Measurements from ENCODE around the gene HIPK4. TPM values are rescaled to one million over a fixed set of nuclear protein-coding genes. Genes with fewer than 3 reads are reported as not detected.

The HIPK4 gene
- total RNA-seq, 2 donors from 2014 or later: not detected

DNA sequence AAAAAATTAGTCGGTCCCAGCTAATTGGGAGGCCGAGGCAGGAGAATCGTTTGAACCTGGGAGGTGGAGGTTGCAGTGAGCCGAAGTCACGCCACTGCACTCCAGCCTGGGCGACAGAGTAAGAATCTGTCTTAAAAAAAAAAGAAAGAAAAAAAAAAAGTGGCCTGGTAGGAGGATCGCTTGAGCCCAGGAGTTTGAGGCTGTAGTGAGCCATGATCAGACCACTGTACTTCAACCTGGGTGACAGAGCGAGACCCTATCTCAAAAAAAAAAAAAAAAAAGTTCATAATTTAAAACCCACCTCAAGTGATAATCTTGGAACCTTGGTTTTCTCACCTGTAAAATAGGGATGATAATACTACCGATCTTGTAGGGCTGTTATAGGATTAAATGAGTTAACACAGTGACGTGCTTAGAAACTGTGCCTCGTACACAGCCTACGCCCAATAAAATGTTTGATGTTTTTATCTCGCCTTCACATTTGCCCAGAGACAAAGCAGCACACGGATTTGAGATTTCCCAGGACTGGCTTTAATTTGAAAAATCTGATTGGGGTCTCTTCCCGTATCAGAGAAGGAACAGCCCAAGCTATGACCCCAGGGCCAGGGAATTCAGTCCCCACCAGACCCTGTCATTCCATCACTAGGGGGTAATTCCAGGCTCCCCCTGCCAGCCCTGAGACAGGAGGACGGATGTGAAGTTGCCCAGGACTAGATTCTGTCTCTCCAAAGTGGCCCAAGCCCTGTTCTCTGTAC lies 32.2 kb upstream of the HIPK4 start:
- ATAC-seq: no peak
- no peaks in the 10 kb centered on the region for H3K9me3 ChIP-seq (ENCODE audit: control insufficient read depth, low read length, poor library complexity, severe bottlenecking)
- H3K27me3 Mint-ChIP-seq: no peaks in the 10 kb centered on the region
- H3K27ac Mint-ChIP-seq: peak overlapping the region; percentile 90
- H3K36me3 Mint-ChIP-seq (ENCODE audit: low read depth): peaks cover 2% of the 10 kb centered on the region
- H3K4me3 Mint-ChIP-seq: peak overlapping the region; percentile 19
- DNase-seq: no peak
- peaks cover 22% of the 10 kb centered on the region for H3K4me1 Mint-ChIP-seq

DNA sequence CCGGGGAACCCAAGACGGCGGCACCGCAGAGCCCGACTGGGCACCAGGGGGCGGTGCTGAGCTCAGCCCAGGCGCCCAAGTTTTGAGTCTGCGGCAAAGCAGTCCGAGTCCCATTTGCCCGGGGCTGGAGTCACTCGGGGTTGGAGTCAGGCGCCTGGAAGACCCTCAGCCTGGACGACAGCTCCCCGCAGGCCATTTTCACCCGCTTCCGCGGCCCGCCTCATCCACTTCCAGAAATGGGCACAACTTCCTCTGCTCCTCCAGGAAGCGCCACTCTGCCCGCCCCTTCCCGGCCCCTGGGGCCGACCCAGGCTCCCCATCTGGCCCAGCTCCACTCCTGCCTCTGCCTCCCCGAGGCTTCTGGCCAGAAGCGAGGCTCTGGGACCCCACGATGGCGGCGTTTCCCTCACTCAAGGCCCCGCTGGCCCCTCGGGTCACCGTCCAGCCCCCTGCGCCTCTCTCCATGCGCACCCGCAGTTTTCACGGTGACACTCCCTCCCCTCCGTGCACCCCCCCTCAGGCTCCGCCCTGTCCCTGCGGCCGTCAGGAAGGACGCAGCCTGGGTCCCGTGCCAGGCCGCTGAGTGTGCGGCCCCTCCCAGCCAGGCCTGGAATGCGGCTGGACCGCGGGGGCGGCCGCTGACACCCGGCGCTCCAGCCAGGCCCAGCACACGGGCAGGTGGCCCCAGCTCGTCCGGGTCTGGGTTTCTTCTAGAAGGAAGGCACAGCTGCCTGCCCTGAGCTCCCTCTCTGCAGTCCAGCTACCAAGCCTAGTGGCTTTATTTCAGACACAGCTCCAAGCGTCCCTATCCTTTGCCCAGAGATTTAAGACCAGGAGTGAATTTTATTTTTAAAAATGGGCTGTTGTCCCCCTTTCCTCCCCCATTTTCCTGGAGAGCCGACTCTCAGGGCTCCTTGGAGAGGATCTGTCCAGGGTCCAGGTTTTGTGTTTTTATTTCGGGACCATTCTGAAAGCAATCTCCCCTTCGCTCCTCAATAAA lies 31.1 kb upstream of the HIPK4 start:
- Mint-ChIP-seq H3K4me1 (peaks cover 27% of the 10 kb centered on the region), H3K36me3 (ENCODE audit: low read depth) (peaks cover 5% of the 10 kb centered on the region), H3K27ac (peak overlapping the region; percentile 90), H3K27me3 (no peaks in the 10 kb centered on the region), H3K4me3 (peak overlapping the region; percentile 88)
- H3K9me3 ChIP-seq (ENCODE audit: control insufficient read depth, low read length, poor library complexity, severe bottlenecking): no peaks in the 10 kb centered on the region
- DNase-seq (peak; percentile 64 to 67 (median 64)), ATAC-seq (peak; percentile 51)

DNA sequence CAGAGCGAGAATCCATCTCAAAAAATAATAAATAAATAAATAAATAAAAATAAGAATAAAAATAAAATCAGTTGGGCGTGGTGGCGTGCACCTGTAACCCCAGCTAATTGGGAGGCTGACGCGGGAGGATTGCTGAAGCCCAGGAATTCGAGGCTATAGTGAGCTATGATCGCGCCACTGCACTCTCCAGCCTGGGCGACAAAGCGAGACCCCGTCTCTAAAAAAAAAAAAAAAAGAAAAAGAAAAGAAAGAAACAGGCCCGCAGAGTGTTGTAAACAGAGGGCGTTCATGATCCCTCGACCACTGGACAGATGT lies 30.4 kb upstream of the HIPK4 start:
- DNase-seq: no peak
- Mint-ChIP-seq H3K36me3 (ENCODE audit: low read depth) (peaks cover 5% of the 10 kb centered on the region), H3K4me3 (peak overlapping the region; percentile 88), H3K27me3 (no peaks in the 10 kb centered on the region), H3K4me1 (peaks cover 27% of the 10 kb centered on the region), H3K27ac (peak overlapping the region; percentile 90)
- peak; percentile 3 for ATAC-seq
- H3K9me3 ChIP-seq (ENCODE audit: control insufficient read depth, low read length, poor library complexity, severe bottlenecking): no peaks in the 10 kb centered on the region

DNA sequence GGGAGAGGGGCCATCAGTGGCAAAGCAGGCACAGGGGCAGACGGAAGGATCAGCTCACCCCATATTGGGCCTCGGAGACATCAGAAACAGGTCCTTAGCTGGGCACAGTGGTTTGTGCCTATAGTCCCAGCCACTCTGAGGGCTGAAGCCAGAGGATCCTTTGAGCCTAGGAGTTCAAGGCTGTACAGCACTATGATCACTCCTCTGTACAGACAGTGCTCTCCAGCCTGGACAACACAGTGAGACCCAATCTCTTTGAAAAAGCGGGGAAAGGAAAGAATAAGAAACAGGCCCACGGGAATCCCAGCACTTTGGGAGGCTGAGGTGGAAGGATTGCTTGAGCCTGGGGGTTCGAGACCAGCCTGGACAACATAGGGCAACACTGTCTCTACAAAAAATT lies 29.8 kb upstream of the HIPK4 start:
- ATAC-seq (no peak), DNase-seq (no peak)
- peak overlapping the region; percentile 88 for H3K4me3 Mint-ChIP-seq
- peaks cover 25% of the 10 kb centered on the region for H3K4me1 Mint-ChIP-seq
- no peaks in the 10 kb centered on the region for H3K9me3 ChIP-seq (ENCODE audit: control insufficient read depth, low read length, poor library complexity, severe bottlenecking)
- H3K27ac Mint-ChIP-seq: no peak overlapping the region
- H3K36me3 Mint-ChIP-seq (ENCODE audit: low read depth): peaks cover 5% of the 10 kb centered on the region
- H3K27me3 Mint-ChIP-seq: no peaks in the 10 kb centered on the region

DNA sequence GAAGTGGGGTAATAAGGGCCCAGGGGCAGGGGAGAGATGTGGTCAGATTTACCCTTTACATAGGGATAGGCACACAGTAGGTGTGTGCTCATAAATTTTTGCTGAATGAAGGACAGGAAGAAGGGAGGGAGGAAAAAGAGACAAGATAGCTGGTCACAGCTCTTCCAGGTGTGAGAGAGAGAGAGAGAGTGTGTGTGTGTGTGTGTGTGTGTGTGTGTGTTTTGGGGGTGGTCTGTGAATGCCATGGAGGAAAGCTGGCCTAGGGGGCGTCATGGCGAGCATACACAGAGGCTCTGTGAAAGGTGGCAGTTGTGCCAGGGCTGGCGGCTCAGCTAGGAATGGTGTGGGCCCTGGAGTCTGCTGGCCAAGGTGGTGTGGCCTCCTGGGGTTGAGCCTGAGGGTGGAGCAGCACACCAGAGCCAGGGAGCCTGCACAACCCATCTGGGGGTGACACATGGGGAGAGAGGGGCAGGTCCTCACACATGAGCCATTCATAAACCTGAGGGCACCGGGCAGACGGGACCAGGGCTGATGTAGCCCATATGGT lies 29.2 kb upstream of the HIPK4 start:
- no peaks in the 10 kb centered on the region for H3K9me3 ChIP-seq (ENCODE audit: control insufficient read depth, low read length, poor library complexity, severe bottlenecking)
- Mint-ChIP-seq H3K27me3 (no peaks in the 10 kb centered on the region), H3K4me1 (peaks cover 20% of the 10 kb centered on the region), H3K4me3 (peak overlapping the region; percentile 88), H3K27ac (no peak overlapping the region), H3K36me3 (ENCODE audit: low read depth) (peaks cover 2% of the 10 kb centered on the region)
- DNase-seq (no peak), ATAC-seq (no peak)

DNA sequence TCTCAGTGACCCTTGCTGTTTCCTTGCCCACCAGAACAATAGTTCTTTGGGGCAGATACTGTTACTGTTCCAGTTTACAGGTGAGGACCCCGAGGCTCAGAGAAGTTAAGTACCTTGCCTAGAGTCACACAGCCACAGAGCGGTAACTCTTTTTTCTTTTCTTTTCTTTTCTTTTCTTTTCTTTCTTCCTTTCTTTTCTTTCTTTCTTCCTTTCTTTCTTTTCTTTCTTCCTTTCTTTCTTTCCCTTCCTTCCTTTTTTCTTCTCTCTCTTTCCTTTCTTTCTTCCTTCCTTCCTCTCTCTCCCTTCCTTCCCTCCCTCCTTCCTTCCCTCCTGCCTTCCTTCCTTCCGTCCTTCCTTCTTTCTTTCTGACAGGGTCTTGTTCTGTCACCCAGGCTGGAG lies 28.1 kb upstream of the HIPK4 start:
- Mint-ChIP-seq H3K27me3 (no peaks in the 10 kb centered on the region), H3K36me3 (ENCODE audit: low read depth) (peaks cover 2% of the 10 kb centered on the region), H3K27ac (no peak overlapping the region), H3K4me3 (peak overlapping the region; percentile 25), H3K4me1 (peaks cover 21% of the 10 kb centered on the region)
- no peaks in the 10 kb centered on the region for H3K9me3 ChIP-seq (ENCODE audit: control insufficient read depth, low read length, poor library complexity, severe bottlenecking)
- no peak for ATAC-seq
- no peak for DNase-seq

DNA sequence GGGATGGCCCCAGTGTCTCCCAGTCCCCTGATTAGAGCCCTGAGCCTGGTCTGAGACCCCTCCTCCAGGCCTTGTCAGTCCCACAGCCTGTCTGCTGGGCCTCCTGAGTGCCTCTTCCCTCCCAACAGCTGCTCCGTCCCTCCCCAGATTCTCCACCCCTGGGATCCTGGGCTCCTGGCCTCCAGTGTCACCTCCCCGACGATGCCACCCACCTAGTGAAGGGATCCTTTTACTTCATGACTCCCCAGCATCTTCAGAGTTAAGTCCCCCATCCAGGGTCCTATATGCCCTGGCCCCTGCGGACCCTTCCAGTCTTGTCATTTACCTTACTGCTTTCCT lies 27.6 kb upstream of the HIPK4 start:
- ATAC-seq (no peak), DNase-seq (no peak)
- Mint-ChIP-seq H3K4me1 (peaks cover 21% of the 10 kb centered on the region), H3K36me3 (ENCODE audit: low read depth) (peaks cover 2% of the 10 kb centered on the region), H3K27me3 (no peaks in the 10 kb centered on the region), H3K27ac (peak overlapping the region; percentile 81), H3K4me3 (no peak overlapping the region)
- no peaks in the 10 kb centered on the region for H3K9me3 ChIP-seq (ENCODE audit: control insufficient read depth, low read length, poor library complexity, severe bottlenecking)

DNA sequence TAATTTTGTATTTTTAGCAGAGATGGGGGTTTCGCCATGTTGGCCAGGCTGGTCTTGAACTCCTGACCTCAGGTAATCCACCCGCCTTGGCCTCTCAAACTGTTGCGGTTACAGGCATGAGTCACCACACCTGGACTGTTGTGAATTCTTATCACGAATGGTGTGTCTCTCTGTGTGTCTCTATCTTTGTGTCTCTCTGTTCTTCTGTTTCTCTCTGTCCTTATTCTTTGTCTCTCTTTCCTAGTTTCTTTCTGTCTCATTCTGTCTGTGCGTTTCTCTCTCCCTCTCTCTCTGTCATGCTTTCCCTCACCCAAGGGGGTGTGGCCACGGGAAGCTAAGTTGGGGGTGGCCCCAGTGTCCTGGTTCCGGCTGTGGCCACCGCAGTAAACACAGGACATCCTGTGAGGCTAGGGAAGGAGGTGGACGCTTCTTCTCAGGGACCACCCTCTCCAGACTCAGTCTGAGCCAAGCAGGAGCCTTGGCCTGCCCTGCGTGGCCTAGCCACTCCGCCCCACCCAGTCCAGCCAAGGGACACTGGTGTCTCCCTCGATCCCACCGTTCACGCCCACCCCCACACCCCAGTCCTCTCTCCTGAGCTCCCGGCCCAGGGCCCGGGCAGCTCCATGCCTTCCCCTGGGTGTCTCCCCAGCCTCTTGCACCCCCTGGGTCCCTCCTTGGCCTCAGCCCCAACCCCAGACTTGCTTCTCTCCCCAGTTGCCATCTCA lies 27.1 kb upstream of the HIPK4 start:
- peaks cover under 1% of the 10 kb centered on the region for H3K27me3 Mint-ChIP-seq
- ATAC-seq: no peak
- peak overlapping the region; percentile 81 for H3K27ac Mint-ChIP-seq
- H3K9me3 ChIP-seq (ENCODE audit: control insufficient read depth, low read length, poor library complexity, severe bottlenecking): no peaks in the 10 kb centered on the region
- H3K4me1 Mint-ChIP-seq: peaks cover 21% of the 10 kb centered on the region
- H3K36me3 Mint-ChIP-seq (ENCODE audit: low read depth): peaks cover 2% of the 10 kb centered on the region
- no peak for DNase-seq
- peak overlapping the region; percentile 62 for H3K4me3 Mint-ChIP-seq

DNA sequence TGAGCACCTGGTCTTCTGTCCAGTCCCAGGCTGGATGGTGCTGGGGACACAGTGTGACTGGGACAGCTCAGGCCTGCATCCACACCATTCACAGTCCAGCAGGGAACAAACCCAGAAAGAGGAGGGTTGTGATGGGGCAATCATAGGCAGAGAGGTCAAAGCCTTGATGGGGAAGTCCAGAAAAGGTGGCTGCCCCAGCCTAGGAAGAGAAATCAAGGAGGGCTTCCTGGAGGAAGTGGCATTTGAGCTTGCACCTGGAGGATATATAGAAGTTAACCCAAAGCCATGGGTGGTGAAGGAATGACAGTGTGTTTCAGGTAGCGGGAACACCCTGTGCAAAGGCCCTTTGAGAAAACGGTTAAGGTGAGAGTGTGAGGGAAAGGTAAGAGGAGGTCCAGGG lies 25.8 kb upstream of the HIPK4 start:
- H3K36me3 Mint-ChIP-seq (ENCODE audit: low read depth): peaks cover 2% of the 10 kb centered on the region
- no peak overlapping the region for H3K4me3 Mint-ChIP-seq
- peaks cover 4% of the 10 kb centered on the region for H3K27me3 Mint-ChIP-seq
- DNase-seq (no peak), ATAC-seq (no peak)
- H3K27ac Mint-ChIP-seq: no peak overlapping the region
- no peaks in the 10 kb centered on the region for H3K9me3 ChIP-seq (ENCODE audit: control insufficient read depth, low read length, poor library complexity, severe bottlenecking)
- peaks cover 21% of the 10 kb centered on the region for H3K4me1 Mint-ChIP-seq

DNA sequence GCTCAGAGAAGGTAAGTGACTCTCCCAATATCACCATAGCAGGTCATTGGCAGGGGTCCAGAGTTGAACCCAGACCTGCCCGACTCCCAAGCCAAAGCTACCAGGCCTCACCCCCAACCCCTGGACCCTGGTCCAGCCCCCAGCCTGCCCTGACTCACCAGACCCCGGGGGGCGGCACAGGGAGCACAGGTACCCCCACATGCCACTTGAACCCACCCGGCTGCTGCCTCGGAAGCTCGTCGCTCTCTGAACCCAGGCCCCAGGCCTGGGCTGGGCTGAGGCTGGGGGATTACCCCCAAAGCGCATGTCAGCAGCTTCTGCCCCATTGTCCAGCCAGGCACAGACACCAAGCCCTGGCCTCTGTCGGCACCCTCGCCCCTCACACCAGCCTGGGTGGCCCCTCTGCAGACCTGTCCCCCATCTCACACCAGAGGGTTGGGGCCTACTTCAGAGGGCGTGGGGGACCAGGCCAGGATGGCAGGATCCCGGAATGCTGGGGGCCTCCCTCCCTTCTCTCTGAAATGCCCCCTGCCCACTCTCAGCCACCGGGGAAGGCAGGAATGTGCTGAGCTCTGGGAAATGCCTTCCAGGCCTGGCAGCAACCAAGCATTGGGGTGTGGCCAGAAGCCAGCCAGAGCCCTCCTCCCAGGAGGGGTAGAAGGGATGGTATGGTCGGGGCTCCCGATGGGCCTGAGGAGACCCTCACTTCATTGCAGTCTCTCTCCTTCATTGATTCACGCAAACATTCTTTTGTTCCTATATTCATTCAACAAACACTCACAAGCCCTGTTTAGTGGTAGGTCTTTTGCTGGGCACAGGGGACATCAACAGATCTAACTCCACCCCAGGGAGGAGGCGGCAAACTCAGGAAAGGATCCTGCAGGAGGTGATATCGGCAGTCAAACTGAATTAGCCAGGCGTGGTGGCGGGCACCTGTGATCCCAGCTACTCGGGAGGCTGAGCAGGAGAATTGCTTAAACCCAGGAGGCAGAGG lies 24.9 kb upstream of the HIPK4 start:
- ATAC-seq (no peak), DNase-seq (no peak)
- Mint-ChIP-seq H3K36me3 (ENCODE audit: low read depth) (peaks cover 2% of the 10 kb centered on the region), H3K4me3 (no peak overlapping the region), H3K27ac (no peak overlapping the region), H3K27me3 (peaks cover 4% of the 10 kb centered on the region), H3K4me1 (peaks cover 20% of the 10 kb centered on the region)
- H3K9me3 ChIP-seq (ENCODE audit: control insufficient read depth, low read length, poor library complexity, severe bottlenecking): no peaks in the 10 kb centered on the region

DNA sequence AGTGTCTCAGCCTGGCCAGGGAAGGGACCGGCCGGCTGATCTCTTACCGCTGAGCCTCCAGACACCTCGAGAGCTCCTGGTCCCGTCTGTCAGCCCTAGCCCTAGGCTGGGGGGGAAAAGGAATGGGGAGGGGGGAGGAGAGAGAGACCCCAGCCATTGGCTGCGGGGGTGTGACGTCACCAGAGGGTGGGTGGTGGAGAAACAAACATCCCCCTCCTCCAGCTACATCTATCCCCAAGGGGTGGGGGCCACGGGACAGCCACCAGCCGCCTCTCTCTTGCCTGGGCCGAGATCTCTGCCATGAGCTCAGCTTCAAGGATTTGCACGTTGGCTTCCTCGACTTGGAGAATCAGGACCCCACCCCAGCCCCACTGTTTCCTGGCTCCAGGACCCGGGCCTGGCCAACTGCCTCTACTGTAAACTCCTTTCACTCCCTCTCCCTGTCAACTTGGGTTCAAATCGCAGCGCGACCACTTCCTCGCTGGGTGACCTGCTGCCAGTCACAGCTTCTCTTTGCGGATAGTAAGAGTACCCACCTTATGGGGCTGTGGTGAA lies 23.4 kb upstream of the HIPK4 start, which contains the start of gene PRX:
PRX (minus strand) TSS at position 88 of the 555 bp plus-strand sequence. CDS start 5,446 bp downstream, outside the sequence.
- H3K27me3 Mint-ChIP-seq: peaks cover 4% of the 10 kb centered on the region
- H3K36me3 Mint-ChIP-seq (ENCODE audit: low read depth): peaks cover 2% of the 10 kb centered on the region
- peaks cover 17% of the 10 kb centered on the region for H3K4me1 Mint-ChIP-seq
- no peak within 1 kb of the TSS for H3K4me3 Mint-ChIP-seq
- ATAC-seq (no peak), DNase-seq (no peak)
- no peaks in the 10 kb centered on the region for H3K9me3 ChIP-seq (ENCODE audit: control insufficient read depth, low read length, poor library complexity, severe bottlenecking)
- H3K27ac Mint-ChIP-seq: no peak within 1 kb of the TSS

DNA sequence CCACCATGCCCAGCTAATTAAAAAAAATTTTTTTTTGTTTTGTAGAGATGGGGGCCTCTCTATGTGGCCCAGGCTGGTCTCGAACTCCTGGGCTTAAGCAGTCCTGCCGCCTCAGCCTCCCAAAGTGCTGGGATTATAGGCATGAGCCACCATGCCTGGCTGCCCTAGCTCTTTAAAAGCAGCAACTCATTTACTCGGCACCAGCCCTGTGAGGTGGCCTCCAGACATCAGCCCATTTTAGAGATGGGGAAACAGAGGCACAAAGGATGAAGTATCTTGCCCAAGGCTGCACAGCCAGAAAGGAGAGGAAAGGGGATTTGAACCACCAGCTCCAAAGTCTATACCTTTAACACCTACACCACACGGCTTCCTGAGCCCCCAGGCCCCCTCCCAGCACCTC lies 22.9 kb upstream of the HIPK4 start:
- Mint-ChIP-seq H3K27me3 (peaks cover 4% of the 10 kb centered on the region), H3K27ac (no peak overlapping the region), H3K4me3 (no peak overlapping the region)

More for the DNA sequence above, 22.9 kb upstream of the HIPK4 start:
- no peak for ATAC-seq
- H3K9me3 ChIP-seq (ENCODE audit: control insufficient read depth, low read length, poor library complexity, severe bottlenecking): no peaks in the 10 kb centered on the region
- Mint-ChIP-seq H3K4me1 (peaks cover 15% of the 10 kb centered on the region), H3K36me3 (ENCODE audit: low read depth) (peaks cover 2% of the 10 kb centered on the region)
- no peak for DNase-seq
